NB4 (cell line): Measurements from ENCODE around the gene GALNT18.

ENCODE experiments used
- MYC ChIP-seq: IDR thresholded peaks from 2 replicates; pipeline ENCODE4 v1.6.1; 2011; ENCODE audit warnings: low read depth, low read length
- POLR2A ChIP-seq: IDR thresholded peaks from 2 replicates; pipeline ENCODE4 v1.6.1; 2011; ENCODE audit warnings: mild to moderate bottlenecking; ENCODE audit not compliant: insufficient read length; ENCODE audit errors: extremely low read depth
- TF ChIP-seq, protein P1 (sequence below): IDR thresholded peaks from one replicate; pipeline ENCODE4 v1.5.1; 2012; ENCODE audit warnings: low read depth, low read length

DNA sequence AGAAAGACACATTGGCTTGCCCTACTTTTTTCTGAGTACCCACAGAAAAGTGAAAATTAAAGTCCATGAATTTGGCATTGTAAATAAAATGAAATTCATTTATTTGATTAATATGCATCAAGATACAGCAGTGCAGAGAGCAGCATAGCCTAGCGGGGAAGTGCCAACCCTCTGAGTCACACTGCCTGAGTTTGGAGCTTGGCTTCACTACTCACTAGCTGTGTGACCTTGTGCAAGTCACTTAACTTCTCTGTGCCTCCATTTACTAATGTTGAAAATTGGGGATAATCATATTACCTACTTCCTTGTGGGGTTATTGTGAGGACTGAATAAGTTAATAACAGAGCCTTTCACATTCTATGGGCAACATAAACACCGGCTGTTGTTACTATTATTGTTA, 157.2 kb downstream of the GALNT18 start:
- TF ChIP-seq MYC (no peak), POLR2A (no peak)
- TF ChIP-seq, protein P1, sequence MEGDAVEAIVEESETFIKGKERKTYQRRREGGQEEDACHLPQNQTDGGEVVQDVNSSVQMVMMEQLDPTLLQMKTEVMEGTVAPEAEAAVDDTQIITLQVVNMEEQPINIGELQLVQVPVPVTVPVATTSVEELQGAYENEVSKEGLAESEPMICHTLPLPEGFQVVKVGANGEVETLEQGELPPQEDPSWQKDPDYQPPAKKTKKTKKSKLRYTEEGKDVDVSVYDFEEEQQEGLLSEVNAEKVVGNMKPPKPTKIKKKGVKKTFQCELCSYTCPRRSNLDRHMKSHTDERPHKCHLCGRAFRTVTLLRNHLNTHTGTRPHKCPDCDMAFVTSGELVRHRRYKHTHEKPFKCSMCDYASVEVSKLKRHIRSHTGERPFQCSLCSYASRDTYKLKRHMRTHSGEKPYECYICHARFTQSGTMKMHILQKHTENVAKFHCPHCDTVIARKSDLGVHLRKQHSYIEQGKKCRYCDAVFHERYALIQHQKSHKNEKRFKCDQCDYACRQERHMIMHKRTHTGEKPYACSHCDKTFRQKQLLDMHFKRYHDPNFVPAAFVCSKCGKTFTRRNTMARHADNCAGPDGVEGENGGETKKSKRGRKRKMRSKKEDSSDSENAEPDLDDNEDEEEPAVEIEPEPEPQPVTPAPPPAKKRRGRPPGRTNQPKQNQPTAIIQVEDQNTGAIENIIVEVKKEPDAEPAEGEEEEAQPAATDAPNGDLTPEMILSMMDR = no peak
